Natural killer cell (primary cell): ENCODE results near the gene KIRREL3. TPM values are rescaled to one million over a fixed set of nuclear protein-coding genes. Genes with fewer than 3 reads are reported as not detected.

Experiments
- ATAC-seq, 3 donors: fragments of 150-1000 bp in 2 of 3; fragments of 200-7000 bp in 1 of 3; cut with Tn5 transposase; 1 replicate in 1 of 3; 2 replicates in 2 of 3; pipeline ENCODE4 v1.10.0; 2021; ENCODE audit warnings: mild to moderate bottlenecking in 2 of 3, moderate library complexity in 2 of 3
- DNase-seq, 2 donors: peaks; one replicate each; pipeline versions ENCODE4 v3.0.0 to v3.0.0-alpha.2; 2013 to 2021; ENCODE audit warnings: mixed read lengths in 1 of 2
- H3K27ac ChIP-seq: one replicate; pipeline ENCODE4 v1.5.1; 2013; ENCODE audit warnings: mild to moderate bottlenecking, low read length
- H3K27me3 ChIP-seq: one replicate; pipeline ENCODE4 v1.6.1; 2013; ENCODE audit warnings: low read length; ENCODE audit not compliant: control insufficient read depth, insufficient read depth
- H3K36me3 ChIP-seq: one replicate; pipeline ENCODE4 v1.6.1; 2013; ENCODE audit warnings: low read length; ENCODE audit not compliant: control insufficient read depth, insufficient read depth
- H3K4me1 ChIP-seq: one replicate; pipeline ENCODE4 v1.6.1; 2013; ENCODE audit warnings: low read length; ENCODE audit not compliant: control insufficient read depth, insufficient read depth
- H3K4me3 ChIP-seq: one replicate; pipeline ENCODE4 v1.5.1; 2013; ENCODE audit warnings: low read length
- H3K9me3 ChIP-seq: one replicate; pipeline ENCODE4 v1.6.1; 2013; ENCODE audit warnings: low read length; ENCODE audit not compliant: control insufficient read depth, insufficient read depth
- H3K27ac Mint-ChIP-seq, 2 donors: one replicate each; pipeline ENCODE4 v1.8.0; 2022; ENCODE audit warnings: mild to moderate bottlenecking in 2 of 2, mixed read lengths in 2 of 2, moderate library complexity in 1 of 2
- H3K27me3 Mint-ChIP-seq, 2 donors: one replicate each; pipeline ENCODE4 v1.8.0; 2022; ENCODE audit warnings: low read depth in 2 of 2, mixed read lengths in 2 of 2
- H3K36me3 Mint-ChIP-seq: one replicate; pipeline ENCODE4 v1.8.0; 2022; ENCODE audit warnings: mixed read lengths
- H3K4me1 Mint-ChIP-seq, 2 donors: one replicate each; pipeline ENCODE4 v1.8.0; 2022; ENCODE audit warnings: mixed read lengths in 2 of 2
- H3K4me3 Mint-ChIP-seq: one replicate; pipeline ENCODE4 v1.8.0; 2022; ENCODE audit warnings: mild to moderate bottlenecking, moderate library complexity, mixed read lengths
- H3K9me3 Mint-ChIP-seq, 2 donors: one replicate each; pipeline ENCODE4 v1.8.0; 2022; ENCODE audit warnings: mixed read lengths in 2 of 2
- CTCF ChIP-seq: fragments of 200-600 bp; IDR thresholded peaks from one replicate; pipeline ENCODE4 v1.8.0; 2022; ENCODE audit warnings: antibody characterized with exemption
- WGBS: methylation state at CpG from one replicate; pipeline ENCODE4 v1.1.7; 2013; ENCODE audit warnings: missing lambda C conversion rate; ENCODE audit not compliant: insufficient coverage; 5-methylcytosine and 5-hydroxymethylcytosine counted together
- intact Hi-C: fragments of 100-400 bp; cut with micrococcal nuclease; formaldehyde crosslinking; loops from one replicate; pipeline ENCODE4 v1.14.2; 2022
- total RNA-seq, 4 donors: library from RNA; stranded (reverse); fragments of 120-200 nt in 1 of 4; gene quantifications; one replicate each; pipeline versions ENCODE4 v1.2.3 to v1.2.4, GENCODE V29; 2013 to 2022

Gene KIRREL3
- total RNA-seq, 3 donors from 2014 or later (not counting 1 experiment from before 2014, with no cell fraction given): not detected

DNA sequence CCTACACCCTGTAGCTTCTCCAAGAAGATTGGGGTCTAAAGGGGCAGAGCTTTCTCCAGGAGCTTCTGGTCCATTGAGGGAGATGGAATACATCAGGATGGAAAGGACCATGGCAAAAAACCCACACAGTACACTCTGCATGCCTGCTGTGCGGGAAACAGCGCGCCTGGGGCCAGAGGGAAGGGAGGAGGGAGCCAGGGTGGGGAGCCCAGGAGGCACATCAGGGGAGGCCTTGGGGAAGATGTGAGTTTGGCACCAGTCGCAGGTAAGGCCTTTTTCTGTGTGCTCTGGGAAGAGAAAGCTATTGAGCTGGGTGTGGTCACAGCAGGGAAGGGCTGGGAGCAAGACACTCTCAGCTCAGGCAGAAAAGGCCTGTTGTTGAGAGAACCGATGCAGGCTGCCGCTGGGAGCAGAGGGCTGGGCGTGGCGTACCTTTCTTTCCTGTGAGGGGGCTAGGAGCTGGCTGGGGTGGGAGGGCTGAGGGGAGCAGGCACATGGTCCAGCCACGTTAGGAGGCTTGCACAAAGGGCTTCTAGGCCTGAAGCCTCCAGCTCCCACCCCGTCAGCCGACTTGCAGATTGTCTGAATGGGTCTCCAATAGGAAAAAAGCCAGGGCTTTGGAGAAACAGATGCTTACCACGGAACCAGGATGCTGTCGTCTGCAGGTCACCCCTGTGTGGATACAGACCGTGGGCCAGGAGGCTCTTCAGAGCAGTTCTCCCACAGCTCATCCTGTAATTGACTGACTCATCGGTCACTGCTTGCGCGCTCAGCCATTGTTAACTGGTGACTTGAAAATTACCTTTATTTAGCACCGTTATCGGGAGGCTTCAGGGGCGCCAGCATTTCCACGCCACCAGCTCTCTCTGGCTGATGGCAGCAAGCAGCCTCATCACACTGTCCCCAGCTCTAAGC lies 407.8 kb downstream of the KIRREL3 start:
- intact Hi-C loops: no loop called here
- Mint-ChIP-seq H3K9me3 (no peaks in the 10 kb centered on the region), H3K27ac (no peak overlapping the region), H3K4me1 (no peaks in the 10 kb centered on the region), H3K36me3 (no peaks in the 10 kb centered on the region), H3K4me3 (no peak overlapping the region), H3K27me3 (peaks cover 7 to 8% of the 10 kb centered on the region in 2 donors)
- Histone ChIP-seq H3K27ac (no peak overlapping the region), H3K36me3 (no peaks in the 10 kb centered on the region), H3K4me1 (no peaks in the 10 kb centered on the region), H3K27me3 (no peaks in the 10 kb centered on the region), H3K4me3 (no peak overlapping the region), H3K9me3 (no peaks in the 10 kb centered on the region)
- no peak for TF ChIP-seq CTCF
- no peak for DNase-seq
- WGBS: 90% methylated on average over 21 of the region's 21 CpGs
- ATAC-seq: no peak

GRCh38 chr11:126591966-126592489 lies 408.5 kb downstream of the KIRREL3 start:
- Histone ChIP-seq H3K27me3 (no peaks in the 10 kb centered on the region), H3K4me1 (no peaks in the 10 kb centered on the region), H3K36me3 (no peaks in the 10 kb centered on the region), H3K27ac (no peak overlapping the region), H3K4me3 (no peak overlapping the region), H3K9me3 (no peaks in the 10 kb centered on the region)
- H3K27me3 Mint-ChIP-seq: peaks cover 3 to 7% of the 10 kb centered on the region in 2 donors
- no peaks in the 10 kb centered on the region for H3K9me3 Mint-ChIP-seq
- H3K4me1 Mint-ChIP-seq: no peaks in the 10 kb centered on the region
- no peaks in the 10 kb centered on the region for H3K36me3 Mint-ChIP-seq
- no peak overlapping the region for H3K4me3 Mint-ChIP-seq
- no peak overlapping the region for H3K27ac Mint-ChIP-seq
- intact Hi-C loops: no loop called here
- no peak for TF ChIP-seq CTCF
- WGBS: 79% methylated on average over 6 of the region's 6 CpGs
- ATAC-seq (no peak), DNase-seq (no peak)

- H3K27ac Mint-ChIP-seq: no peak overlapping the region
- H3K27me3 Mint-ChIP-seq: no peaks in the 10 kb centered on the region
- Histone ChIP-seq H3K9me3 (no peaks in the 10 kb centered on the region), H3K4me1 (no peaks in the 10 kb centered on the region), H3K27me3 (no peaks in the 10 kb centered on the region), H3K27ac (no peak overlapping the region), H3K4me3 (no peak overlapping the region), H3K36me3 (no peaks in the 10 kb centered on the region)
- no peaks in the 10 kb centered on the region for H3K9me3 Mint-ChIP-seq
- no peak overlapping the region for H3K4me3 Mint-ChIP-seq
- WGBS: 84% methylated on average over 4 of the region's 4 CpGs
- H3K4me1 Mint-ChIP-seq: no peaks in the 10 kb centered on the region
- ATAC-seq (no peak), DNase-seq (no peak)
- intact Hi-C loops: no loop called here
- no peaks in the 10 kb centered on the region for H3K36me3 Mint-ChIP-seq
- no peak for TF ChIP-seq CTCF
These were observed 411.1 kb downstream of the KIRREL3 start for GRCh38 chr11:126589492-126589803.
